Measurements from ENCODE around the gene METTL25.

METTL25 gene

GRCh38 chr12:82476511-82476910 lies 118.2 kb downstream of the METTL25 start:
- no peak for DNase-seq (ENCODE audit: low spot score)
- no peak for TF ChIP-seq CTCF (IDR thresholded peaks at IDR 0.05; ENCODE audit: extremely low read depth, missing control alignments)

DNA sequence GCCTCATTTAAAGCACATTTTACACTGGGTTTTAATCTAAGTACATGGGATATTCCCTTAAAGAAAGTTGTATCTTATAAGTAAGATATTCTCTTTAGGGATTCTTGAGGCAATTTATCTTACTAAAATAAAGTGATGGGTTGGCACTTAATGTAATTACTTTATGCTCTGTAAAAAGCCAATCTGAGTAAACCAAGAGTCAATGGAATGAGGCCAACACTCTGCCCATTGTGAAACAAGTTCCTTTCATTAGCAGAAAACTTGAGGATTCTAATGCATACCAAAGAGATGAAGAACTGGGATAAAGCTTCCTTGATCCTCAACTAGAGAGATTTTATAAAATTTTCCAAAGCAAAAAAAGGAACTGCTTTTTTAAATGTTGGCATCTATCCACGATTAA lies 121.2 kb downstream of the METTL25 start:
- TF ChIP-seq CTCF (IDR thresholded peaks at IDR 0.05; ENCODE audit: extremely low read depth, missing control alignments) = no peak
- DNase-seq (ENCODE audit: low spot score) = no peak

DNA sequence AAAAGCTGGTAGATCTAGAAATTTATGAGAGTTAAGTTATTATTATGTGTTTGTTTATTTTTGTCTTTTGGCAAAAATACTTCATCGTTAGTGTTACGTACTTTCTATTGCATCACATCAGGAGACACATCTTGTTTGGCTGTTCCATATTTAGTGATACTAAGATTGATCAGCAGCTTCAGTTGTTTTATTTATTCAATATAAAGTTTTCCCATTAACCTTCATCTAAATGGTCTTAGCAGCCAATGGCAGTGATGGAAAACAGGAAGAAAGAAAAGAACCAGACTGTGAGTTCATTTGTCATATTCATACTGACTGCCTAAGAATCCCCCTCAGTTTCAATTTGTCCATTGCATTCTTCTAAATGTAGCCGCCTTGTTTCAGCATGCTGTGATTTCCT lies 122.3 kb downstream of the METTL25 start:
- TF ChIP-seq CTCF (IDR thresholded peaks at IDR 0.05; ENCODE audit: extremely low read depth, missing control alignments) = no peak
- no peak for DNase-seq (ENCODE audit: low spot score)

DNA sequence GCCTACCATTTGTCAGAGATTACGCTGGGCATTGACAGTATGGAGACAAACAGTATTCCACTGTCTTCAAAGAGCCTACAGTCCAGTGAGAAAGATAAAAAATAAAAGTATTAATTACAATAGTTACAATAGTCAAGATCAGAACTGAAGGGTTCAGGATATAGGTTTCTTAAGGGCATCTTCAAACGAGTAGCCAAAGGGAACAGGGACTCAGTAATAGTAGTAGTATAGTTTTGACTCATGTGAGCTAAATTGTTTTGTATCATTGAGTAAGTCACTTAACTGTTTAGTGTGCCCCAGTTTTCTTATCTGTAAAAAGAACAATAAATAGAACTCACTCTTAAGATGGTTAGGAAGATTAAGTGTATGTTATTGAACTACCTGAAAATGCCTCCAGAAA lies 123.6 kb downstream of the METTL25 start:
- no peak for TF ChIP-seq CTCF (IDR thresholded peaks at IDR 0.05; ENCODE audit: extremely low read depth, missing control alignments)
- no peak for DNase-seq (ENCODE audit: low spot score)

DNA sequence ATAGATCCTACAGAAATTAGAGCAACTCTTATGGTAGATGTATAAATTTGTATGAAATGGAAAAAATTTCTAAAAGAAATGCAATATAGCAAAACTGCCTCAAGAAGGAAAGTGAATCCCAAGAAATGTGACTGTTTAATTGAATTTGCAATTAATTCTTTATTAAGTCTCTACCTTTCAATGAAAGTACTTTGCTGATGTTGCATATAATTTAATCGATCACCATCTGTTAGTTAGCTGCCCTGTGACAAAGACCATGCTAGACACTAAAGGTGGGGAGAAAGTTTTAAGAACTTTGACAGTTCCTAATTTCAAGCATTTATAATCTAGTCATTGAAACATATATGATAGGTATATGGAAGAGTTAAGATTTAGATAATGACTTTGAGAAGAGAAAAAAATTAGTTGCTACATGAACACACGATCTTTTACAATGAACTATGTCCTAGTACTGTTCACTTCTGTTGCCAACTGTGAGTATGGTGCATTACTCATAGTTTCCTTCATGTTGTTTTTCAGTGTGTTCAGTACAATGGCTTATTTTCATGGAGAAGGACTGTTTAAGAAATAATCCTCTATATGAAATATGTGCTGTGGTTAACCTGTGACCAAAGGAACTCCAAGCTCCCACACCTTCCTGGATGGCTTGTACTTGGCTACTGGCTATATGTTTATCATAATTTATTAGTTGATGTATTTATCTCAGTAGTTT lies 128.4 kb downstream of the METTL25 start:
- TF ChIP-seq CTCF (IDR thresholded peaks at IDR 0.05; ENCODE audit: extremely low read depth, missing control alignments) = no peak
- DNase-seq (ENCODE audit: low spot score) = no peak

DNA sequence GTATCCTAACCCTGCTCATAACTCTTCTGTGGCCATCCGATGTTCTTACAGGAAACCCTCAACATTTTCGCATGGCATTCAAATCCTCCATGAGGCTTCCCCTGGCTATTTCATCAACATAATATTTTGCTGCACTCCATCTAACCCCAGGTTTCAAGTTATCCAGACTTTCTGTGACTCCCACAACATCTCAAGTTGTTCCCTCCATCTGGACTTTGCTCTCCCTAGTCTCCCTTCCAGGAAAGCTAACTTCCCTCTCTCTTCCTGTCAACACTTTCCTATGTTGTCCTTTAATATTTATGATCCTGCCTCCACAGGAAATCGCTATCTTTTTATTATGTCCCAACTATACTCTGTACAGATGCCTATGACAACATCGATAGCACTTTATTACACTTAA lies 146.1 kb downstream of the METTL25 start:
- DNase-seq (ENCODE audit: low spot score) = no peak
- TF ChIP-seq CTCF (IDR thresholded peaks at IDR 0.05; ENCODE audit: extremely low read depth, missing control alignments) = no peak

DNA sequence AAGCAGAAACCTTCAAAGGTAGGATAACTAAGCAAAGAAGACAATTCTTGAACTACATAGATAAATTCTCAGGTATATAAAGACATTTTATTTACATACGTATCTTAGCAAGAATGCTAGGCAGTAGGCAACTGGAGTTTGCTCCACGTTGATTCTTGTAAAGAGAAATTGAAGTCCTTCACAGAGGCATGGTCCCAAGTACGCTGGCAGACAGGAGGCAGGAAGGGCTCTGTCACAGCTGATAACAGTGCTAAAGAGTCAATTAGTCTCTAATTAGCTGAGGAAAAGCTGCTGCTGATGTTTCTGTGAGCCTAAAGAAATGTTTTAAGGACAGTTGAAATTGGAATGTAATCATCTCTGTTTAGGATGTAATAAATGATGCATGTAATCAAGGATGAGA lies 146.8 kb downstream of the METTL25 start:
- TF ChIP-seq CTCF (IDR thresholded peaks at IDR 0.05; ENCODE audit: extremely low read depth, missing control alignments) = no peak
- no peak for DNase-seq (ENCODE audit: low spot score)
